GM21381 (cell line): Measurements from ENCODE around the gene MEST.
"Not testable (repeated sequence)": the region's sequence is repeated elsewhere in the genome, so short reads cannot be mapped to it uniquely, and the experiment has no call there.

Source experiments
- ATAC-seq: cut with Tn5 transposase; IDR thresholded peaks from one replicate; pipeline ENCODE4 v1.9.1; 2021; ENCODE audit warnings: mild to moderate bottlenecking, moderate library complexity; ENCODE audit not compliant: unreplicated experiment

The MEST gene

GRCh38 chr7:130521258-130521951, 29.5 kb downstream of the MEST start:
- ATAC-seq, result no peak

DNA sequence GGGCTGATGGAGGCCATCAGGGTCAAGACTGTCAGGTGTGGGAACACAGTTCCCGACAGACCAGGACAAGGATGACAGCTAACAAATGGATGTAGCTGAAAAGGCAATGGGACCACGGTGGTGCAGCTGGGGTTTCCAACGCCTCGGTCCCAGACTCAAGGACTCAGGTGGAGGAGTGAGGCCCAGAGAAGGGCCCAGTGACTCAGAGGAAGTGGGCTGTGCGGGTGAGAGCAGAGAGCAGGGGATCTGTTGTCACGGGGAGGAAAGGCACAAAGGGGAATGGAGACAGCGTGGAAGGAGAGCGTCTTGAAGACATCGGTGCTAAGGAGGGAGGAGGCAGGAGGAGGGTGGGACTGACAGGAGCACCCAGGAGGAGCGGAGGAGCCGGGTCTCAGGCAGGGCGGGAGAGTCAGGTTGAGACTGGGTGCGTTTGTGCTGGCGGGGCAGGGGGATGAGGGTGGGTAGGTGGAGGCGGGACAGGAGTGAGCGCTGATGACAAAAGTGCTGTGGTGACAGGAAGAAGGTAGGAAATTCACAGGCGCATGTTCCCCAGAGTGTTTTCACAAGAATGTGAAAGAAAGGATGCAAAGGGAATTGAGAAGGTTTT, 31.7 kb downstream of the MEST start:
- ATAC-seq, result not testable (repeated sequence)

- no peak for ATAC-seq
These were observed 32.7 kb downstream of the MEST start for GRCh38 chr7:130524628-130525027.

DNA sequence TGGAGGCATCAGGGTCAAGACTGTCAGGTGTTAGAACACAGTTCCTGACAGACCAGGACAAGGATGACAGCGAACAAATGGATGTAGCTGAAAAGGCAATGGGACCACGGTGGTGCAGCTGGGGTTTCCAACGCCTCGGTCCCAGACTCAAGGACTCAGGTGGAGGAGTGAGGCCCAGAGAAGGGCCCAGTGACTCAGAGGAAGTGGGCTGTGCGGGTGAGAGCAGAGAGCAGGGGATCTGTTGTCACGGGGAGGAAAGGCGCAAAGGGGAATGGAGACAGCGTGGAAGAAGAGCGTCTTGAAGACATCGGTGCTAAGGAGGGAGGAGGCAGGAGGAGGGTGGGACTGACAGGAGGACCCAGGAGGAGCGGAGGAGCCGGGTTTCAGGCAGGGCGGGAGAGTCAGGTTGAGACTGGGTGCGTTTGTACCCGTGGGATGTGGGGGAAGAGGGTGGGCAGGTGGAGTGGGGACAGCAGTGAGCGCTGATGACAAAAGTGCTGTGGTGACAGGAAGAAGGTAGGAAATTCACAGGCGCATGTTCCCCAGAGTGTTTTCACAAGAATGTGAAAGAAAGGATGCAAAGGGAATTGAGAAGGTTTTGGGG, 36.0 kb downstream of the MEST start:
- not testable (repeated sequence) for ATAC-seq

GRCh38 chr7:130529417-130529816, 37.5 kb downstream of the MEST start:
- no peak for ATAC-seq

DNA sequence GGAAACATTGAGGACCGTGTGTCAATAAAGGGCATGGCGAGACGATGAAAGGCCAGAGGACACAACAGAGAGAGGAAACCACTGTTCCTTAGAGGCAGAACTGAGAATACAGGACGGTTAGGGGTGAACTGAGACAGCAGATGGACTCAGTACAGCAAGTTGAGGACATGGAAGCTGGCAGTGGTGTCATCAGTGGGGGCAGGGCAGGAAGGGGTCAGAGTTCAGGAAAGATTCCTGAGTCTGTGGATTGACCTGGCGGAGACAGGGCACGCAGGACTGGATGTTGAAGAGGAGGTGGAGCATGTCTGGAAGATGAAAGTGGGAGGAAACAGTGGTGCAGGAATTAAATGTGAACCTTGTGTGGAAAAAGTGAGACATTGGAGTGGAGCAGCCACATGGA, 46.0 kb downstream of the MEST start:
- ATAC-seq, result not testable (repeated sequence)

GRCh38 chr7:130541287-130541686, 49.4 kb downstream of the MEST start:
- not testable (repeated sequence) for ATAC-seq

DNA sequence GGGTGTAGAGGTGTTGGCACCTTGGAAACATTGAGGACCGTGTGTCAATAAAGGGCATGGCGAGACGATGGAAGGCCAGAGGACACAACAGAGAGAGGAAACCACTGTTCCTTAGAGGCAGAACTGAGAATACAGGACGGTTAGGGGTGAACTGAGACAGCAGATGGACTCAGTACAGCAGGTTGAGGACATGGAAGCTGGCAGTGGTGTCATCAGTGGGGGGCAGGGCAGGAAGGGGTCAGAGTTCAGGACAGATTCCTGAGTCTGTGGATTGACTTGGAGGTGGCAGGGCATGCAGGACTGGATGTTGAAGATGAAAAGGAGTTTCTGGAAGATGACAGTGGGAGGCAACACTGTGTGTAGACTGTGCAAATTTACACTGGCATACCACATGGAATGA, 50.4 kb downstream of the MEST start:
- ATAC-seq, result not testable (repeated sequence)

DNA sequence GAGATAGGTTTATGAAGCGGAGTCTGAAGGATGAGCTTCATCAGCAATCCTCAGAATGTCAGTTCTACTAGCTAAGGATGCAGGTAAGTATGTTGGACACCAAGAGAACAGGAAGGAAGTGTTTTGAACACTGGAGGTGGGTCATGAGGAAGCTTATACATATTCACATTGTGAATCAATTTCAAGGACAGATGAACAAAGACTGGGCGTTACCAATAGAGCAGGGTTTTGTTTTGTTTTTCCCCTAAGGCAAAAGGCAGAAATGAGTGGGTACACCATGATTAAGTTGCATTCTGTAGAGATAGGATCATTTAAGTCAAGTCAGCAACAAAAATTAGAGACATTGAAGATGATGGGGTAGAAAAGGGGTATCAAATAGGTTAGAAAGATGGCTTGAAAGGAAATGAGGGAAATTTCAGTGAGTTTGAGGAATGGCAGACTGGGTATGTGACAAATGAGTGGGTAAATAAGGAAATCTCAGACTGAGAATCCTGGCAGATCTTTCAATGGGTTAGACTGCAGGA, 51.7 kb downstream of the MEST start:
- no peak for ATAC-seq

GRCh38 chr7:130544356-130544755, 52.5 kb downstream of the MEST start:
- no peak for ATAC-seq

- no peak for ATAC-seq
These were observed 61.6 kb downstream of the MEST start for GRCh38 chr7:130553398-130554029.

GRCh38 chr7:130554481-130554880, 62.6 kb downstream of the MEST start:
- no peak for ATAC-seq
